Epithelial cell of alveolus of lung (primary cell): ENCODE results near the gene UNC13B. TPM values are rescaled to one million over a fixed set of nuclear protein-coding genes. Genes with fewer than 3 reads are reported as not detected.

ENCODE experiments used
- total RNA-seq: library from RNA; depleted of rRNA; stranded (reverse); fragments of >200 nt; gene quantifications from 2 replicates; pipeline ENCODE4 v1.2.1, GENCODE V29; 2015

UNC13B gene
- total RNA-seq, result 8.0 and 10.7 TPM in 2 replicates

GRCh38 chr9:35161713-35162604, at the start of gene UNC13B:
Gene UNC13B, plus strand, starts transcription at chr9:35162009. Its CDS starts 275 bp downstream, at chr9:35162284.

GRCh38 chr9:35115680-35116538, 45.9 kb upstream of the UNC13B start, which contains the start of gene ATOSB:
Gene ATOSB, minus strand, starts transcription at chr9:35115862. Its CDS starts 7,588 bp downstream, at chr9:35108274.

Other genes with a start within 250 kb of the UNC13B start
- gene PHF24, start 203.7 kb upstream of the UNC13B start, total RNA-seq, result 0.40 TPM in 1 of 2 replicates, not detected in the other
- 14.5 and 23.1 TPM in 2 replicates for gene DNAJB5, start 172.3 kb upstream of the UNC13B start, total RNA-seq
- 137 and 313 TPM in 2 replicates for gene VCP, start 89.4 kb upstream of the UNC13B start, total RNA-seq
- gene FANCG, start 82.1 kb upstream of the UNC13B start, total RNA-seq, result 18.2 and 22.6 TPM in 2 replicates
- 19.3 and 24.2 TPM in 2 replicates for gene PIGO, start 65.4 kb upstream of the UNC13B start, total RNA-seq
- 168 and 195 TPM in 2 replicates for gene STOML2, start 58.9 kb upstream of the UNC13B start, total RNA-seq
- gene ATOSB, start 46.1 kb upstream of the UNC13B start, total RNA-seq, result 19.8 and 25.6 TPM in 2 replicates